SK-N-MC (cell line): Measurements from ENCODE around the gene CXorf38.

ENCODE experiments used
- EZH2 ChIP-seq: fragments of 200-600 bp; sonication (generic); IDR thresholded peaks from one replicate; pipeline ENCODE4 v1.6.1; 2017; ENCODE audit warnings: antibody characterized with exemption
- POLR2AphosphoS5 ChIP-seq: IDR thresholded peaks from 2 replicates; pipeline ENCODE4 v1.6.1; 2012; ENCODE audit warnings: mild to moderate bottlenecking, low read depth, low read length, borderline replicate concordance

DNA sequence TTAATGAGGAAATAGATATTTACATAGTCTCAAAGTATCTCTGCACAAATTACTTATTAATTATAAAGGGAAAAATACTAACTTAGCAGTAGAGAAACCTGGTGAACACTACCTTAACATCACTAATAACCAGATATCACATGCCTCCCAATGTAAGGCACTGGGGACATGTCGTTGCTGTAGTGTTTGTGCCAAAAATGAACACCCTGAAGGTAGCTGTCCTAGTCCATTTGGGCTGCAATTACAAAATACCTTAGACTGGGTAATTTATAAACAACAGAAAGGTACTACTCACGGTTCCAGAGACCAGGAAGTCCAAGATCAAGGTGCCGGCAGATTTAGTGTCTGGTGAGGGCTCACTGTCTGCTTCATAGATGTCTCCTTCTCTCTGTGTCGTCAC lies 34.9 kb downstream of the CXorf38 start:
- no peak for TF ChIP-seq POLR2AphosphoS5
- no peak for TF ChIP-seq EZH2
